ENCODE results near the gene HDAC11. TPM values are rescaled to one million over a fixed set of nuclear protein-coding genes. Genes with fewer than 3 reads are reported as not detected.
"Not testable (repeated sequence)": the region's sequence is repeated elsewhere in the genome, so short reads cannot be mapped to it uniquely, and the experiment has no call there.

Gene HDAC11, protein sequence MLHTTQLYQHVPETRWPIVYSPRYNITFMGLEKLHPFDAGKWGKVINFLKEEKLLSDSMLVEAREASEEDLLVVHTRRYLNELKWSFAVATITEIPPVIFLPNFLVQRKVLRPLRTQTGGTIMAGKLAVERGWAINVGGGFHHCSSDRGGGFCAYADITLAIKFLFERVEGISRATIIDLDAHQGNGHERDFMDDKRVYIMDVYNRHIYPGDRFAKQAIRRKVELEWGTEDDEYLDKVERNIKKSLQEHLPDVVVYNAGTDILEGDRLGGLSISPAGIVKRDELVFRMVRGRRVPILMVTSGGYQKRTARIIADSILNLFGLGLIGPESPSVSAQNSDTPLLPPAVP
- total RNA-seq: 12.1 TPM

DNA sequence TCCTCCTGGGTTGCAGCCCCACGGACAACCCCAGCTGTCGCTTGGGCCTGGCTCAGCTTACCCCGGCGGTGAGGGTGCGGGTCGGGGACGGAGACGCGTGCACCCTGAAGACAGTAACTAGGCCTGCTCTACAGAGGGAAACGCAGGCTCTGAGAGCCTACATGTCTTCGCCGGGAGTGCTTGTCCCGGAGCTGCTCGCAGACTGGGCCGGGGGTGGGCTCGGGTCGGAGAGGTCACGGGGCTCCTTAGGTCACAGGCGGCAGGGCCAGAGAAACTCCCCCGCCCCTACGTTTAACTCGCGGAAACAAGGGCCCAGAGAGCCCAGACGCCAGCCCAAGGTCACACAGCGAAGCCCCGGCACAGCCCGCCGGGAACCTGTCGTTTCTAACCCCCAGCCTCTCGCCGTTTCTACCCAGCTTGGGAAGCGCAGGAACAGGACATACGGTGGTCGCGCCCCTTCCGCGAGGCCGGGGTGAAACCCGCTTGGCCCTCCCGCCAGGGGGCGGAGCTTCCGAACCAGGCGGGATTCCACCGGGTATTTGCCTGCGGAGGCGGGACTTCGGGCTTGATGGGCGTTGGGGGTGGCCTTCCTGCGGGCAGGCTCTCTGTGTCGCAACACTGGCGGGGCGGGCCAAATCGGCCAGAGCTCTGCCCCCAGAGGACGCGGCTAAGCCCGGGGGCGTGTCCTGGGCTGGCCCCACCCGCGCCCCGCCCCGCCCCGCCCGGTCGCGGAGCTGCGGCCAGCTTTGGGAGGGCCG lies at the start of gene HDAC11:
HDAC11 (plus strand) TSS at position 725 of the 758 bp plus-strand sequence. CDS start 42 bp downstream, outside the sequence.
- peak; percentile 80 to 98 (median 97) for DNase-seq (ENCODE audit: low read depth in 2 of 3, low spot score in 2 of 3)

GRCh38 chr3:13430411-13430875 lies 49.7 kb upstream of the HDAC11 start:
- not testable (repeated sequence) for DNase-seq (ENCODE audit: low read depth in 2 of 3, low spot score in 2 of 3)

GRCh38 chr3:13432093-13432492 lies 48.0 kb upstream of the HDAC11 start:
- DNase-seq (ENCODE audit: low read depth in 2 of 3, low spot score in 2 of 3): no peak

- DNase-seq (ENCODE audit: low read depth in 2 of 3, low spot score in 2 of 3): no peak
Measured at GRCh38 chr3:13433912-13434311, 46.2 kb upstream of the HDAC11 start.

DNA sequence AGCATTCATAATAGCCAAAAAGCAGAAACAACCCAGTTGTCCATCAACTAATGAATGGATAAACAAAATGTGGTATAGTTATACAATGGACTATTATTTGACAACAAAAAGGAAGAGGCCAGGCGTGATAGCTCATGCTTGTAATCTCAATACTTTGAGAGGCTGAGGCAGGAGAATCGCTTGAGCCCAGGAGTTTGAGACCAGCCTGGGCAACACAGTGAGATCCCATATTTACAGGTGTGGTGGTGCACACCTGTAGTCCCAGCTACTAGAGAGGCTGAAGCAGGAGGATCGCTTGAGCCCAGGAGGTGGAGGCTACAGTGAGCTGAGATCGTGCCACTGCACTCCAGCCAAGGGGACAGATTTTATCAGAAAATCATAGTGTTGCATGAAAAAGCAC lies 43.9 kb upstream of the HDAC11 start:
- DNase-seq (ENCODE audit: low read depth in 2 of 3, low spot score in 2 of 3): not testable (repeated sequence)

DNA sequence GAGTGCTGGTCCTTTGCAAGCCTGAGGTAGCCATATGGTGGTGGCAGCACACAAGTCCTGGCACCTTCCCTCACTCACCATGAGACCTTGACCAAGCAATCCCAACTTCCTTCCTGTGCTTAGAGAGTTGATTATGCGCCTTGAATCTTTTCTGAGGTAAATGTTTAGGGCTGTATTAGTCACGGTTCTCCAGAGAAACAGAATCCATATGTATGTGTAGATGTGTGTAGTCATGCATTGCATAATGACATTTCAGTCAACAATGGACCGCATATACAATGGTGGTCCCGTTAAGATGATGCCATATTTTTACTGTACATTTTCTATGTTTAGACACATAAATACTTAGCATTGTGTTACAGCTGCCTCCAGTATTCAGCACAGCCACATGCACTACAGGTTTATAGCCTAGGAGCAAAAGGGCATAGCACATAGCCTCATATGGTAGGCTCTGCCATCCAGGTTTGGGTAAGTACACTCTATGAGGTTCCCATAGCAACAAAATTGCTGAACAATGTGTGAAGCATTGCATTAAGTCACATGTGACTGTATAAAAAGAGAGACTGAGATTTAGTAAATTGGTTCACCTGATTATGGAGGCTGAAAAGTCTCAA lies 39.8 kb upstream of the HDAC11 start:
- no peak for DNase-seq (ENCODE audit: low read depth in 2 of 3, low spot score in 2 of 3)

DNA sequence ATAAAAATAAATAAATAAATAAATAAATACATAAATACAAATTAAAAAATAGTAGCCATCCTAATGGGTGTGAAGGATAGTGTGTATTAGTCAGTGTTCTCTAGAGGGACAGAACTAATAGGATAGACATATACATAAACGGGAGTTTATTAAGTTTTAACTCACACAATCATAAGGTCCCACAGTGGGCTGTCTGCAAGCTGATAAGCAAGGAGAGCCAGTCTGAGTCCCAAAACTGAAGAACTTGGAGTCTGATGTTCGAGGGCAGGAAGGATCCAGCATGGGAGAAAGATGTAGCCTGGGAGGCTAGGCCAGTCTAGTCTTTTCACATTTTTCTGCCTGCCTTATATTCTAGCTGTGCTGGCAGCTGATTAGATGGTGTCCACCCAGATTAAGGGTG lies 37.2 kb upstream of the HDAC11 start:
- DNase-seq (ENCODE audit: low read depth in 2 of 3, low spot score in 2 of 3): not testable (repeated sequence)

DNA sequence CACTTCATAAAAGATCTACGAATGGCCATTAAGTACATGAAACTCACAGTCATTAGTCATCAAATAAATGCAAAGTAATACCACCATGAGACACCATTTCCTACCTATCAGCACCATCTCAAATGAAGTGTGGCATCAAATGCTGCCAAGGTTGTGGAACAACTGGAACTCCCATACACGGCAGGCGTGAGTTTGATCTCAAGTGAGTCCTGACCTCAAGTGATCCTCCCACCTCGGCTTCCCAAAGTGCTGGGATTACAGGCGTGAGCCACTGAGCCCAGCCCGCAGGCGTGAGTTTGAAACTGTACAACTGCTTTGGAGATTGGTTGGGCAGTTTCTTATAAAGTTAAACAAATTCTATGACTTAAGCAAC lies 28.8 kb upstream of the HDAC11 start:
- DNase-seq (ENCODE audit: low read depth in 2 of 3, low spot score in 2 of 3): peak in 2 of 3 donors; percentile 65 to 71

- DNase-seq (ENCODE audit: low read depth in 2 of 3, low spot score in 2 of 3): peak; percentile 26 to 85 (median 54)
Measured at GRCh38 chr3:13452490-13453335, 27.4 kb upstream of the HDAC11 start.

DNA sequence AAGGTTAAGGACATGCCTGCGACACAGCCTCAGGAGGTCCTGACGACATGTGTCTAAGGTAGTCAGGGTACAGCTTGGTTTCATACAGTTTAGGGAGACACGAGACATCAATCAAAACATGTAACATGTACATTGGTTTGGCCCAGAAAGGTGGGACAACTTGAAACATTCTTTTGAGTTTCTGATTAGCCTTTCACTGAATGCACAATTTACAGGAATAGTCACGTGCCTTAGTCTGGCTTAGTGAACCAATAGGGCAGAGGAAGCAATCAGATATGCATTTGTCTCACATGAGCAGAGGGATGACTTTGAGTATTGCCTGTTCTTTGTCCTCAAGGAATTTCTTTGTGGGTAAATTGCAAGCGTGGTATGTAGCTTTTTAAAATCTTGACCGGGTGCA lies 24.5 kb upstream of the HDAC11 start:
- DNase-seq (ENCODE audit: low read depth in 2 of 3, low spot score in 2 of 3): no peak

GRCh38 chr3:13457593-13457992 lies 22.5 kb upstream of the HDAC11 start:
- no peak for DNase-seq (ENCODE audit: low read depth in 2 of 3, low spot score in 2 of 3)

GRCh38 chr3:13459605-13460340 lies 20.3 kb upstream of the HDAC11 start:
- no peak for DNase-seq (ENCODE audit: low read depth in 2 of 3, low spot score in 2 of 3)

DNA sequence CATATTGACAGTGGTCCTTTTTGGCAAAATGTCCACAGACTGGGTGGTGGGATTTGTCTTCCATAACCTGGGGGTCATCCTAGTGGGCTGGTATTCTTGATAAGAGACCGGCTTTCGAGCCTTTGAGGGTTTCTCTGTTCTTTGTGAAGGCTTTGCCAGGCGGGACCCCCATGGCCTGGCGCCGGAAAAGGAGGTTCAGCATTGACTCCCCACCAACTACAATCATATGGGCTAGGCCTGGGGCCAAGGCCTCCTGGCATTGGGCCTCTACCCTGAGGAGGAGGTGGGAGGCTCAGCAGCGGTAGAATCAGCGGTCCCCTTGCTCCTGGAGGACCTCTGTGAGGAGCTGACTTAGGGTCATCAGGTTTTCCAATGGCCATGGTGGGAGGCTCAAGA lies 19.8 kb upstream of the HDAC11 start:
- DNase-seq (ENCODE audit: low read depth in 2 of 3, low spot score in 2 of 3): no peak

DNA sequence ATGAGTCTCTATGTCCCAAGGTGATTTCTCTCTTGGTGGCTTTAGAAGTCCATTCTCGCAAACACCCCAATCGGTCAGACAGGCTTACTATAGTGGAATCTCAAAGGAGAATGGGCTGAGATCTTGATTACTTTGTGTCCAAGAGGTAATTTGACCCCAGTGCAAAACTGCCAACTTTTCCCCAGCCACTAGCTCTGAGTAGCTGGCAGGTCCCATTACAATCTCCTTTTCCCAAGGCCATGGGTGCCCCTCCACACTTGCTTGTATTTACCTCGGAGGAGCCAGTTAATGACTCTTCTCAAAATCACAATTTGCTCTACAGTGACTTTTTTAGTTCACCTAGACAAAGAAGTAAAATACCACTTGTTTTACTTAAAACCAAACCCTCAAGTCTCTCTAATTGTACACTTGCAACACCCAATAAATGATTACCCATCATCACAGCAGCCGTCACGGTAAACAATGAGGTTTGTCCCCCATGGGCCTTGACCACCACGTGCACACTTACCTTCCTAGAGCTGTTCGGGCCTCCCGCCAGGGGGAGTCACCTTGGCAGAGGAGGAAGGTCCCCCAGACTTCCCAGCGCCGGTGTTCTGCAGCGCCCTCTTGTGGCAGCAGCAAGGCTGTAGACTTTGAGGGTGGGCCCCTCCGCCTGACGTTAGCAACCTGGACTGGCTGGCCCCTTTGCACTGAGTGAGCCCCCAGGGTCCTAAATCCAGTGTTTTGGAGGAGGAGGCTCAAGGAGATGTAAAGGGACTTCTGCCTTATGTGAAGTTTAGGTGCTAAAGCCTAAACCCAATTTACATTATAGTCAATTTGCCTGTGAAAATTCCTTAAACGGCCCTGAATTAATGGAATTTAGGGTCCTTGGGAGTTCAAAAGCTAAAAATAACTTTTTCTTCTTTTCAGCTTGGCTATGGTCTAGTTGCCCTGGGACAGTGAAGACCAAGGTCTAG lies 18.7 kb upstream of the HDAC11 start:
- peak; percentile 49 to 88 (median 84) for DNase-seq (ENCODE audit: low read depth in 2 of 3, low spot score in 2 of 3)

GRCh38 chr3:13462125-13462629 lies 17.9 kb upstream of the HDAC11 start:
- no peak for DNase-seq (ENCODE audit: low read depth in 2 of 3, low spot score in 2 of 3)

DNA sequence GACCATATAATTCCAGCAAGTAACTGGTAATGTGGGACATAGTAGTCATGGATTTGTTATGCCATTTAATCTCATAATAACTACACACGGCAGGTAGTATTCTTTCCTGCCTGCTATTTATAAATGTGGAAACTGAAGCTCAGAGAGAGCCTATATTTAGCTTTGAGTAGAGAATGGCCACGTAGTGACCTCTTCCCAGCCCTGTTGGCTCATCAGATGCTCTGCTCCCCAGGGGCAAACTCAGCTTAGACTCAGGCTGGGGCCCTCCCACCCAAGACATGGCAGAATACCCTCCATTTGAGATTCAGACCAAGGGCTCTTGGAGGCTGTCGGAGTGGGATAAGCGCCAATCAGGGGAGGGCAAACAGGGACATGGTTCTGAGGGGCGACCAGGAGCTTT lies 17.3 kb upstream of the HDAC11 start:
- DNase-seq (ENCODE audit: low read depth in 2 of 3, low spot score in 2 of 3): no peak

DNA sequence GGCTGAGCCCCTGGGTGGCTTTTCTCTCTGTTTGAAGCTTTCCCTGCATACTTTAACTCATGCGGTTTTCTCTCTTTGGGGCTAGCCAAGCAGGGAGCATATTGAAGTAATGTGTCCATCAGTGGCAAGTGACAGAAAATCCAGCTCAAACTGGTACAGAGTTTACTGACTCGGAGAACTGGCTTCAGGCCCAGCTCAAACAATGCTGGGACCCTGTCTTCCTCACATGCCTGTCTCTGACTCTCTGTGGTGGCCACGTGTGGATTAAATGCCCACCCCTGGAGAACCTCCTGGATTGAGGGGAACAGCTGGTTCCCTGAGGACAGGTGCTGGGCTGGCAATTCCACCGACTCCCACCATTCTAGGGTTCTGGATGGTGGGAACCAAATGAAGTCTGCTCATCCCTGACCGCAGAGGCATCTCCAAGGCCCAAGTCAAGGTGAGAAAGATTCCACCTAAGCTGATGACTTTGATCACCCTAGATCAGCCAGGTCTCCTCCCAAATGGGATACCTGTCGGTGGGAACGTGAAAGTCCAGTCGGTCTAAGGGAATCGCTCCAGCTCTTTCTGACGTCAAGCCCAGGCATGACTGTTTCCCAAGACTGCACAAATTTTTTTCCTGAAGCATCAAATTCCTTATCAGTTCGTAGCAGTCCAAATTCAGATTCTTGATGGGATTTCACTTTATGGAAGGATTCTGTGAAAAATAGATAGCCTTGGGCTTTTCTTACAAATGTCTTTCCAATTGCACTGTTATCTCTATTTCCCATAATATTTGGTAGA lies 16.3 kb upstream of the HDAC11 start:
- DNase-seq (ENCODE audit: low read depth in 2 of 3, low spot score in 2 of 3): no peak

Data from hematopoietic multipotent progenitor cell (in vitro differentiated cells).